HepG2 (cell line): Measurements from ENCODE around the gene SUPT6H. TPM values are rescaled to one million over a fixed set of nuclear protein-coding genes. Genes with fewer than 3 reads are reported as not detected.
A peak's percentile ranks its signal among the peaks of the same experiment; 100 is the strongest.

Experiments
- BRF2 ChIP-seq: sonication (generic); formaldehyde crosslinking; IDR thresholded peaks from 2 replicates; pipeline ENCODE4 v1.8.1; 2022; ENCODE audit warnings: mild to moderate bottlenecking, missing genetic modification reagents
- THAP7 ChIP-seq: sonication (generic); formaldehyde crosslinking; IDR thresholded peaks from 2 replicates; pipeline ENCODE4 v1.8.1; 2023; ENCODE audit warnings: mild to moderate bottlenecking, missing genetic modification reagents
- TOE1 ChIP-seq: sonication (generic); formaldehyde crosslinking; IDR thresholded peaks from 2 replicates; pipeline ENCODE4 v1.4.0; 2020; ENCODE audit warnings: mild to moderate bottlenecking, missing genetic modification reagents
- TRIM24 ChIP-seq: sonication (generic); formaldehyde crosslinking; IDR thresholded peaks from 2 replicates; pipeline ENCODE4 v1.8.0; 2022; ENCODE audit warnings: mild to moderate bottlenecking, missing genetic modification reagents
- ZMAT3 ChIP-seq: sonication (generic); formaldehyde crosslinking; conservative IDR thresholded peaks from 2 replicates; pipeline ENCODE4 v1.7.0; 2021; ENCODE audit warnings: missing genetic modification reagents
- ZNF329 ChIP-seq: sonication (generic); formaldehyde crosslinking; IDR thresholded peaks from 2 replicates; pipeline ENCODE4 v1.9.0; 2021; ENCODE audit warnings: low read depth, mild to moderate bottlenecking, missing genetic modification reagents
- ZNF558 ChIP-seq: sonication (generic); formaldehyde crosslinking; IDR thresholded peaks from 2 replicates; pipeline ENCODE4 v1.9.0; 2022; ENCODE audit warnings: mild to moderate bottlenecking, missing genetic modification reagents, borderline replicate concordance
- polyA plus RNA-seq, 8 experiments: library from polyadenylated mRNA; depleted of rRNA in 3 of 8; stranded (reverse) in 7 of 8; unstranded in 1 of 8; fragments of >200 nt; fragmentation: Illumina TruSeq in 4 of 8; extraction: Trizol in 4 of 8; gene quantifications; 2 replicates each; pipeline versions ENCODE4 v1.2.1 to v1.2.3, GENCODE V29; 2011 to 2016; ENCODE audit warnings: low read depth in 4 of 8, missing spikeins in 1 of 8, mixed read lengths in 1 of 8; ENCODE audit not compliant: insufficient read depth in 1 of 8
- total RNA-seq, 5 experiments: library from RNA; depleted of rRNA; stranded (reverse); fragments of >200 nt; fragmentation: Illumina TruSeq; extraction: Trizol; gene quantifications; 2 replicates each; pipeline ENCODE4 v1.2.3, GENCODE V29; 2016; ENCODE audit warnings: low read depth in 1 of 5
- TF ChIP-seq, protein P1 (sequence below): sonication (generic); formaldehyde crosslinking; IDR thresholded peaks from 2 replicates; pipeline ENCODE4 v1.9.0; 2021; ENCODE audit warnings: missing genetic modification reagents, borderline replicate concordance
- TF ChIP-seq, protein P2 (sequence below), 2 experiments: sonication (generic) in 1 of 2; formaldehyde crosslinking in 1 of 2; IDR thresholded peaks; 2 replicates each; pipeline versions ENCODE4 v1.4.0 to v1.6.1; 2016 to 2020; ENCODE audit warnings: borderline replicate concordance in 1 of 2, low read depth in 1 of 2, mild to moderate bottlenecking in 1 of 2, missing genetic modification reagents in 1 of 2
- TF ChIP-seq, protein P3 (sequence below): sonication (generic); formaldehyde crosslinking; IDR thresholded peaks from 2 replicates; pipeline ENCODE4 v1.4.0; 2020; ENCODE audit warnings: low read depth, missing genetic modification reagents
- TF ChIP-seq, protein P4 (sequence below): IDR thresholded peaks from 2 replicates; pipeline ENCODE4 v1.6.1; 2016; ENCODE audit warnings: missing compliant biosample characterization, missing genetic modification reagents, borderline replicate concordance

SUPT6H gene
- total and polyA plus RNA-seq, 2 of the 13 experiments (the other 11 are each of a cell fraction or from before 2014, with no cell fraction given), result 32.7 to 39.9 TPM

- TF ChIP-seq THAP7 (CRISPR knock-in tag) (0 out of 2 replicates have a peak, but pooled peaks have one; percentile 33), TRIM24 (CRISPR knock-in tag) (no peak), TOE1 (peak; percentile 0; the same call in 1 of the 2 replicates), ZNF558 (CRISPR knock-in tag) (peak; percentile 80), ZNF329 (no peak; the same call in 1 of the 2 replicates), ZMAT3 (CRISPR knock-in tag) (no peak), BRF2 (CRISPR knock-in tag) (no peak)
- TF ChIP-seq, protein P1, sequence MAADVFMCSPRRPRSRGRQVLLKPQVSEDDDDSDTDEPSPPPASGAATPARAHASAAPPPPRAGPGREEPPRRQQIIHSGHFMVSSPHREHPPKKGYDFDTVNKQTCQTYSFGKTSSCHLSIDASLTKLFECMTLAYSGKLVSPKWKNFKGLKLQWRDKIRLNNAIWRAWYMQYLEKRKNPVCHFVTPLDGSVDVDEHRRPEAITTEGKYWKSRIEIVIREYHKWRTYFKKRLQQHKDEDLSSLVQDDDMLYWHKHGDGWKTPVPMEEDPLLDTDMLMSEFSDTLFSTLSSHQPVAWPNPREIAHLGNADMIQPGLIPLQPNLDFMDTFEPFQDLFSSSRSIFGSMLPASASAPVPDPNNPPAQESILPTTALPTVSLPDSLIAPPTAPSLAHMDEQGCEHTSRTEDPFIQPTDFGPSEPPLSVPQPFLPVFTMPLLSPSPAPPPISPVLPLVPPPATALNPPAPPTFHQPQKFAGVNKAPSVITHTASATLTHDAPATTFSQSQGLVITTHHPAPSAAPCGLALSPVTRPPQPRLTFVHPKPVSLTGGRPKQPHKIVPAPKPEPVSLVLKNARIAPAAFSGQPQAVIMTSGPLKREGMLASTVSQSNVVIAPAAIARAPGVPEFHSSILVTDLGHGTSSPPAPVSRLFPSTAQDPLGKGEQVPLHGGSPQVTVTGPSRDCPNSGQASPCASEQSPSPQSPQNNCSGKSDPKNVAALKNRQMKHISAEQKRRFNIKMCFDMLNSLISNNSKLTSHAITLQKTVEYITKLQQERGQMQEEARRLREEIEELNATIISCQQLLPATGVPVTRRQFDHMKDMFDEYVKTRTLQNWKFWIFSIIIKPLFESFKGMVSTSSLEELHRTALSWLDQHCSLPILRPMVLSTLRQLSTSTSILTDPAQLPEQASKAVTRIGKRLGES (CRISPR knock-in tag), result no peak
- TF ChIP-seq, protein P2, sequence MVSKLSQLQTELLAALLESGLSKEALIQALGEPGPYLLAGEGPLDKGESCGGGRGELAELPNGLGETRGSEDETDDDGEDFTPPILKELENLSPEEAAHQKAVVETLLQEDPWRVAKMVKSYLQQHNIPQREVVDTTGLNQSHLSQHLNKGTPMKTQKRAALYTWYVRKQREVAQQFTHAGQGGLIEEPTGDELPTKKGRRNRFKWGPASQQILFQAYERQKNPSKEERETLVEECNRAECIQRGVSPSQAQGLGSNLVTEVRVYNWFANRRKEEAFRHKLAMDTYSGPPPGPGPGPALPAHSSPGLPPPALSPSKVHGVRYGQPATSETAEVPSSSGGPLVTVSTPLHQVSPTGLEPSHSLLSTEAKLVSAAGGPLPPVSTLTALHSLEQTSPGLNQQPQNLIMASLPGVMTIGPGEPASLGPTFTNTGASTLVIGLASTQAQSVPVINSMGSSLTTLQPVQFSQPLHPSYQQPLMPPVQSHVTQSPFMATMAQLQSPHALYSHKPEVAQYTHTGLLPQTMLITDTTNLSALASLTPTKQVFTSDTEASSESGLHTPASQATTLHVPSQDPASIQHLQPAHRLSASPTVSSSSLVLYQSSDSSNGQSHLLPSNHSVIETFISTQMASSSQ (IDR thresholded peaks at IDR 0.05; ENCODE audit: low read depth), result no peak
- TF ChIP-seq, protein P2 (CRISPR knock-in tag; IDR thresholded peaks at IDR 0.05; ENCODE audit: borderline replicate concordance), result no peak; the same call in 1 of the 2 replicates
- TF ChIP-seq, protein P3, sequence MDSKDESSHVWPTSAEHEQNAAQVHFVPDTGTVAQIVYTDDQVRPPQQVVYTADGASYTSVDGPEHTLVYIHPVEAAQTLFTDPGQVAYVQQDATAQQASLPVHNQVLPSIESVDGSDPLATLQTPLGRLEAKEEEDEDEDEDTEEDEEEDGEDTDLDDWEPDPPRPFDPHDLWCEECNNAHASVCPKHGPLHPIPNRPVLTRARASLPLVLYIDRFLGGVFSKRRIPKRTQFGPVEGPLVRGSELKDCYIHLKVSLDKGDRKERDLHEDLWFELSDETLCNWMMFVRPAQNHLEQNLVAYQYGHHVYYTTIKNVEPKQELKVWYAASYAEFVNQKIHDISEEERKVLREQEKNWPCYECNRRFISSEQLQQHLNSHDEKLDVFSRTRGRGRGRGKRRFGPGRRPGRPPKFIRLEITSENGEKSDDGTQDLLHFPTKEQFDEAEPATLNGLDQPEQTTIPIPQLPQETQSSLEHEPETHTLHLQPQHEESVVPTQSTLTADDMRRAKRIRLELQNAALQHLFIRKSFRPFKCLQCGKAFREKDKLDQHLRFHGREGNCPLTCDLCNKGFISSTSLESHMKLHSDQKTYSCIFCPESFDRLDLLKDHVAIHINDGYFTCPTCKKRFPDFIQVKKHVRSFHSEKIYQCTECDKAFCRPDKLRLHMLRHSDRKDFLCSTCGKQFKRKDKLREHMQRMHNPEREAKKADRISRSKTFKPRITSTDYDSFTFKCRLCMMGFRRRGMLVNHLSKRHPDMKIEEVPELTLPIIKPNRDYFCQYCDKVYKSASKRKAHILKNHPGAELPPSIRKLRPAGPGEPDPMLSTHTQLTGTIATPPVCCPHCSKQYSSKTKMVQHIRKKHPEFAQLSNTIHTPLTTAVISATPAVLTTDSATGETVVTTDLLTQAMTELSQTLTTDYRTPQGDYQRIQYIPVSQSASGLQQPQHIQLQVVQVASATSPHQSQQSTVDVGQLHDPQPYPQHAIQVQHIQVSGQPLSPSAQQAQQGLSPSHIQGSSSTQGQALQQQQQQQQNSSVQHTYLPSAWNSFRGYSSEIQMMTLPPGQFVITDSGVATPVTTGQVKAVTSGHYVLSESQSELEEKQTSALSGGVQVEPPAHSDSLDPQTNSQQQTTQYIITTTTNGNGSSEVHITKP (CRISPR knock-in tag), result no peak
- TF ChIP-seq, protein P4, sequence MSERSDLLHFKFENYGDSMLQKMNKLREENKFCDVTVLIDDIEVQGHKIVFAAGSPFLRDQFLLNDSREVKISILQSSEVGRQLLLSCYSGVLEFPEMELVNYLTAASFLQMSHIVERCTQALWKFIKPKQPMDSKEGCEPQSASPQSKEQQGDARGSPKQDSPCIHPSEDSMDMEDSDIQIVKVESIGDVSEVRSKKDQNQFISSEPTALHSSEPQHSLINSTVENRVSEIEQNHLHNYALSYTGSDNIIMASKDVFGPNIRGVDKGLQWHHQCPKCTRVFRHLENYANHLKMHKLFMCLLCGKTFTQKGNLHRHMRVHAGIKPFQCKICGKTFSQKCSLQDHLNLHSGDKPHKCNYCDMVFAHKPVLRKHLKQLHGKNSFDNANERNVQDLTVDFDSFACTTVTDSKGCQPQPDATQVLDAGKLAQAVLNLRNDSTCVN (CRISPR knock-in tag), result 0 out of 2 replicates have a peak, but pooled peaks have one; percentile 40
Observed at GRCh38 chr17:28743243-28744103, 81.5 kb downstream of the SUPT6H start, which contains the start of gene TRAF4 (continued).
